GM20000 (cell line): ENCODE measurements around the gene OR2B6.

Experiments
- DNase-seq: peaks from one replicate; pipeline ENCODE4 v3.0.0; 2012; ENCODE audit warnings: low spot score
- CTCF ChIP-seq: IDR thresholded peaks from 2 replicates; pipeline ENCODE4 v1.5.1; 2012; ENCODE audit warnings: mild to moderate bottlenecking, control low read depth; ENCODE audit errors: extremely low read depth, missing control alignments

Gene OR2B6

GRCh38 chr6:28000351-28001045 lies 43.5 kb downstream of the OR2B6 start:
- no peak for DNase-seq
- TF ChIP-seq CTCF = no peak

- no peak for TF ChIP-seq CTCF
- no peak for DNase-seq
Observed at GRCh38 chr6:28001351-28001750, 44.3 kb downstream of the OR2B6 start.

- DNase-seq = no peak
- TF ChIP-seq CTCF = no peak
Observed at GRCh38 chr6:28001751-28002150, 44.7 kb downstream of the OR2B6 start.

GRCh38 chr6:28002161-28002560 lies 45.1 kb downstream of the OR2B6 start:
- no peak for TF ChIP-seq CTCF
- no peak for DNase-seq

- DNase-seq = no peak
- TF ChIP-seq CTCF = no peak
Observed at GRCh38 chr6:28003059-28003458, 46.0 kb downstream of the OR2B6 start.

GRCh38 chr6:28003661-28004060 lies 46.6 kb downstream of the OR2B6 start:
- DNase-seq = no peak
- no peak for TF ChIP-seq CTCF

- no peak for DNase-seq
- no peak for TF ChIP-seq CTCF
Observed at GRCh38 chr6:28004350-28005151, 47.5 kb downstream of the OR2B6 start.
